NB4 (cell line): ENCODE results near the gene TGFBR2.
A peak's percentile ranks its signal among the peaks of the same experiment; 100 is the strongest.

Experiments used
- DNase-seq: peaks from one replicate; pipeline ENCODE4 v3.0.0; 2010; ENCODE audit warnings: low read depth
- H3K4me3 ChIP-seq: one replicate; pipeline ENCODE4 v1.5.1; 2011; ENCODE audit warnings: mild to moderate bottlenecking, low read depth, low read length, moderate library complexity
- CTCF ChIP-seq: IDR thresholded peaks from one replicate; pipeline ENCODE4 v1.5.1; 2012; ENCODE audit warnings: low read depth, low read length
- MAX ChIP-seq: IDR thresholded peaks from 2 replicates; pipeline ENCODE4 v1.6.1; 2011; ENCODE audit warnings: low read depth, low read length
- MYC ChIP-seq: IDR thresholded peaks from 2 replicates; pipeline ENCODE4 v1.6.1; 2011; ENCODE audit warnings: low read depth, low read length
- POLR2A ChIP-seq: IDR thresholded peaks from 2 replicates; pipeline ENCODE4 v1.6.1; 2011; ENCODE audit warnings: mild to moderate bottlenecking; ENCODE audit not compliant: insufficient read length; ENCODE audit errors: extremely low read depth

TGFBR2 gene

GRCh38 chr3:30585654-30586053, 20.7 kb upstream of the TGFBR2 start:
- TF ChIP-seq POLR2A (no peak), CTCF (no peak), MYC (no peak), MAX (no peak)
- no peak overlapping the region for H3K4me3 ChIP-seq
- DNase-seq: no peak

- DNase-seq: no peak
- no peak overlapping the region for H3K4me3 ChIP-seq
- TF ChIP-seq MYC (no peak), POLR2A (no peak), MAX (no peak), CTCF (no peak)
Measured at GRCh38 chr3:30586096-30586805, 20.1 kb upstream of the TGFBR2 start.

GRCh38 chr3:30586806-30587486, 19.5 kb upstream of the TGFBR2 start:
- no peak for DNase-seq
- no peak for TF ChIP-seq MAX
- TF ChIP-seq CTCF: no peak
- no peak for TF ChIP-seq MYC
- no peak for TF ChIP-seq POLR2A
- H3K4me3 ChIP-seq: no peak overlapping the region

GRCh38 chr3:30587904-30588303, 18.5 kb upstream of the TGFBR2 start:
- TF ChIP-seq MYC: no peak
- TF ChIP-seq MAX: no peak
- no peak for TF ChIP-seq POLR2A
- TF ChIP-seq CTCF: no peak
- no peak overlapping the region for H3K4me3 ChIP-seq
- no peak for DNase-seq

GRCh38 chr3:30596152-30596551, 10.2 kb upstream of the TGFBR2 start:
- DNase-seq: no peak
- H3K4me3 ChIP-seq: no peak overlapping the region
- TF ChIP-seq MYC (no peak), MAX (no peak), POLR2A (no peak), CTCF (no peak)

GRCh38 chr3:30597131-30597768, 9.2 kb upstream of the TGFBR2 start:
- no peak overlapping the region for H3K4me3 ChIP-seq
- TF ChIP-seq POLR2A (no peak), MAX (no peak), MYC (no peak), CTCF (no peak)
- peak; percentile 43 for DNase-seq
